Measurements from ENCODE around the gene TIMM13. TPM values are rescaled to one million over a fixed set of nuclear protein-coding genes. Genes with fewer than 3 reads are reported as not detected.

TIMM13 gene
- total and polyA plus RNA-seq, 2 donors (not counting 3 experiments of a cell fraction or from before 2014, with no cell fraction given) = 154 to 160 TPM

- BruUV-seq (replicated peaks) = no TSS peak
- peak overlapping the region; percentile 66 for H3K9ac ChIP-seq (replicated peaks; ENCODE audit: extremely low read depth, insufficient read depth, low read length)
These were observed 30.1 kb upstream of the TIMM13 start for GRCh38 chr19:2457394-2458037.

More at GRCh38 chr19:2457394-2458037, 30.1 kb upstream of the TIMM13 start:
- peak overlapping the region; percentile 49 for H3K4me2 ChIP-seq (ENCODE audit: insufficient read depth, low read length)
- DNase-seq (ENCODE audit: low read depth, low spot score) (no peak), FAIRE-seq (no peak)
- dilution Hi-C loops (cut with MboI; ENCODE audit: extremely low pct_ligation_motif_present, low sequenced_read_pairs) (no loop called here), intact Hi-C loops (cut with micrococcal nuclease) (loop anchor here (1.0 kb wide), 1 partner anchor 30 kb away; the partner anchor contains the start of gene TIMM13)
- H3K4me3 ChIP-seq (replicated peaks in 1 of 3; ENCODE audit: insufficient read depth in 1 of 3, low read depth in 1 of 3, low read length in 3 of 3) = peak overlapping the region in 1 of 3 experiments; percentile 69
- H3K79me2 ChIP-seq (ENCODE audit: control insufficient read depth, insufficient read depth, low read length) = peaks cover 45% of the 10 kb centered on the region
- ChIA-PET CTCF (interaction anchor here (0.7 to 3.7 kb wide), 8 partner anchors 8 to 301 kb away, joined by 3 to 27 read pairs (median 4); partner anchors contain the start of gene GADD45B), POLR2A (interaction anchor here (0.7 to 1.9 kb wide), 2 partner anchors 19 to 159 kb away, joined by 3 to 18 read pairs; partner anchors contain the start of gene GADD45B)
- TF ChIP-seq MYC (IDR thresholded peaks at IDR 0.05; ENCODE audit: low read depth, low read length) = no peak
- TF ChIP-seq CTCF (IDR thresholded peaks at IDR 0.05; ENCODE audit: extremely low read depth in 1 of 2, insufficient read depth in 1 of 2, low read depth in 1 of 2, low read length in 2 of 2) = no peak
- no peak for TF ChIP-seq FOS (IDR thresholded peaks at IDR 0.05; ENCODE audit: borderline replicate concordance, insufficient read depth, low read length)
- TF ChIP-seq GATA2 (IDR thresholded peaks at IDR 0.05; ENCODE audit: insufficient read depth, insufficient read length, low read depth, low read length) = no peak
- TF ChIP-seq, protein P1, sequence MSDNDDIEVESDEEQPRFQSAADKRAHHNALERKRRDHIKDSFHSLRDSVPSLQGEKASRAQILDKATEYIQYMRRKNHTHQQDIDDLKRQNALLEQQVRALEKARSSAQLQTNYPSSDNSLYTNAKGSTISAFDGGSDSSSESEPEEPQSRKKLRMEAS (IDR thresholded peaks at IDR 0.05; ENCODE audit: insufficient read depth, insufficient read length) = no peak
- no peak for TF ChIP-seq POLR2A (IDR thresholded peaks at IDR 0.05; ENCODE audit: low read depth, low read length)
- TF ChIP-seq JUN (IDR thresholded peaks at IDR 0.05; ENCODE audit: borderline replicate concordance, insufficient read depth, insufficient read length, low read depth) = no peak
- TF ChIP-seq EZH2 (IDR thresholded peaks at IDR 0.05; ENCODE audit: borderline replicate concordance, low read depth, low read length, severe bottlenecking) = no peak
- TF ChIP-seq POLR2AphosphoS5 (IDR thresholded peaks at IDR 0.05; ENCODE audit: insufficient read depth, low read depth, low read length) = no peak
- H3K27ac ChIP-seq (ENCODE audit: insufficient read depth, low read depth, low read length) = peak overlapping the region; percentile 79
- H3K36me3 ChIP-seq (ENCODE audit: control insufficient read depth in 2 of 2, extremely low read depth in 1 of 2, insufficient read depth in 2 of 2, low read length in 2 of 2) = no peaks in the 10 kb centered on the region
- H3K27me3 ChIP-seq (ENCODE audit: control insufficient read depth in 2 of 2, insufficient read depth in 2 of 2, low read length in 2 of 2) = no peaks in the 10 kb centered on the region
- no peaks in the 10 kb centered on the region for H3K9me3 ChIP-seq (replicated peaks; ENCODE audit: control insufficient read depth, insufficient read depth, low read length)
- H3K4me1 ChIP-seq (ENCODE audit: control insufficient read depth, extremely low read depth, insufficient read depth, low read length) = peaks cover 17% of the 10 kb centered on the region
- peak overlapping the region; percentile 88 for H2AFZ ChIP-seq (ENCODE audit: low read depth, low read length)
- no peaks in the 10 kb centered on the region for H4K20me1 ChIP-seq (replicated peaks; ENCODE audit: control insufficient read depth, extremely low read depth, insufficient read depth, low read length)
- no peaks in the 10 kb centered on the region for H3K9me1 ChIP-seq (replicated peaks; ENCODE audit: control insufficient read depth, extremely low read depth, insufficient read depth, low read length)

All from endothelial cell of umbilical vein (primary cell).